Measurements from ENCODE around the gene ERVK3-1. TPM values are rescaled to one million over a fixed set of nuclear protein-coding genes. Genes with fewer than 3 reads are reported as not detected.

ERVK3-1 gene
- total and polyA plus RNA-seq, 11 donors, result 12.8 to 61.1 (median 24.3) TPM

- WGBS, 4 donors, result 56 to 66% (median 63%) methylated on average over 7 of the region's 7 CpGs
- no peak overlapping the region for H3K27ac ChIP-seq
- H3K36me3 ChIP-seq, result peaks cover 0 to 47% (median 40%) of the 10 kb centered on the region in 9 donors
- intact Hi-C loops (cut with DNase I), result loop anchor here in 1 of 10 donors (10.0 kb wide), 1 partner anchor 293 kb away; no protein-coding TSS in a partner anchor
- DNase-seq (no peak), ATAC-seq (peak in 1 of 4 donors; percentile 21)
- H3K4me3 ChIP-seq, result no peak overlapping the region
- no peaks in the 10 kb centered on the region for H3K4me1 ChIP-seq
- no peak for TF ChIP-seq POLR2A (IDR thresholded peaks at IDR 0.05)
- no peaks in the 10 kb centered on the region for H3K27me3 ChIP-seq
- no peaks in the 10 kb centered on the region for H3K9me3 ChIP-seq
Observed at GRCh38 chr19:58317476-58318072, 12.4 kb downstream of the ERVK3-1 start.

GRCh38 chr19:58318297-58318696 is 13.1 kb downstream of the ERVK3-1 start:
- intact Hi-C loops (cut with DNase I), result loop anchor here in 1 of 10 donors (10.0 kb wide), 1 partner anchor 293 kb away; no protein-coding TSS in a partner anchor
- Histone ChIP-seq H3K9me3 (no peaks in the 10 kb centered on the region), H3K4me3 (no peak overlapping the region), H3K27ac (no peak overlapping the region), H3K36me3 (peaks cover 0 to 40% (median 33%) of the 10 kb centered on the region in 9 donors), H3K27me3 (no peaks in the 10 kb centered on the region), H3K4me1 (no peaks in the 10 kb centered on the region)
- DNase-seq (no peak), ATAC-seq (no peak)
- WGBS, 4 donors, result 78 to 92% (median 80%) methylated on average over 4 of the region's 4 CpGs
- no peak for TF ChIP-seq CTCF (IDR thresholded peaks at IDR 0.05)
- no peak for TF ChIP-seq POLR2A (IDR thresholded peaks at IDR 0.05)

GRCh38 chr19:58319241-58319640 is 14.1 kb downstream of the ERVK3-1 start:
- no peaks in the 10 kb centered on the region for H3K4me1 ChIP-seq
- no peak for TF ChIP-seq CTCF (IDR thresholded peaks at IDR 0.05)
- TF ChIP-seq POLR2A (IDR thresholded peaks at IDR 0.05), result no peak
- WGBS, 4 donors, result 90 to 95% (median 94%) methylated on average over 9 to 10 of the region's 10 CpGs
- H3K27me3 ChIP-seq, result no peaks in the 10 kb centered on the region
- no peaks in the 10 kb centered on the region for H3K9me3 ChIP-seq
- intact Hi-C loops (cut with DNase I), result loop anchor here in 1 of 10 donors (10.0 kb wide), 1 partner anchor 294 kb away; no protein-coding TSS in a partner anchor
- H3K27ac ChIP-seq, result no peak overlapping the region
- H3K4me3 ChIP-seq, result no peak overlapping the region
- peaks cover 0 to 31% (median 23%) of the 10 kb centered on the region in 9 donors for H3K36me3 ChIP-seq
- no peak for ATAC-seq
- DNase-seq, result no peak

- H3K4me3 ChIP-seq, result peak overlapping the region in 5 of 12 donors; percentile 79 to 98 (median 86)
- no peaks in the 10 kb centered on the region for H3K9me3 ChIP-seq
- H3K27ac ChIP-seq, result no peak overlapping the region
- TF ChIP-seq POLR2A (IDR thresholded peaks at IDR 0.05), result no peak
- no peak for TF ChIP-seq CTCF (IDR thresholded peaks at IDR 0.05)
- 90 to 94% (median 93%) methylated on average over 6 of the region's 6 CpGs for WGBS, 4 donors
- ATAC-seq (no peak), DNase-seq (no peak)
- no peaks in the 10 kb centered on the region for H3K27me3 ChIP-seq
- H3K4me1 ChIP-seq, result peaks cover 5 to 35% (median 17%) of the 10 kb centered on the region in 12 donors
- peaks cover 0 to 8% (median 0%) of the 10 kb centered on the region in 9 donors for H3K36me3 ChIP-seq
- intact Hi-C loops (cut with DNase I), result loop anchor here in 5 of 10 donors (2.0 to 5.0 kb wide), 4 partner anchors 37 to 61 kb away; partner anchors contain the start of genes ZNF497 (in 3 of the 5), ZNF837 (in 2 of the 5) and RPS5 (in 1 of the 5)
Observed at GRCh38 chr19:58325311-58326022, 20.3 kb downstream of the ERVK3-1 start.
